IMR-90 (cell line): Measurements from ENCODE around the gene SYNRG. TPM values are rescaled to one million over a fixed set of nuclear protein-coding genes. Genes with fewer than 3 reads are reported as not detected.

Experiments used
- ATAC-seq: fragments of 200-7000 bp; cut with Tn5 transposase; 2 replicates; pipeline ENCODE4 v1.9.1; 2020; ENCODE audit warnings: low read depth, mild to moderate bottlenecking, moderate library complexity
- BruUV-seq: library from RNA; stranded (reverse); fragments of 400-500 nt; replicated peaks from 2 replicates; lab custom pipeline; 2021; lab: Mats Ljungman, UMichigan
- CTCF ChIA-PET: fragments of 300-600 bp; formaldehyde crosslinking; extraction: SDS; loops from one replicate; lab custom pipeline; 2021; ENCODE audit warnings: antibody characterized with exemption; lab: Yijun Ruan, JAX
- POLR2A ChIA-PET: fragments of 300-600 bp; sonication (Branson Sonifier 250); formaldehyde crosslinking; loops from one replicate; lab custom pipeline; 2022; ENCODE audit warnings: antibody characterized with exemption; ENCODE audit not compliant: unreplicated experiment; lab: Charles Lee
- DNase-seq: peaks from one replicate; pipeline ENCODE4 v3.0.0; 2013
- H2AFZ ChIP-seq: replicated peaks from 2 replicates; pipeline ENCODE3; 2013; ENCODE audit warnings: low read length, mild to moderate bottlenecking; ENCODE audit not compliant: poor library complexity
- H2AK5ac ChIP-seq: 2 replicates; pipeline ENCODE4 v1.6.1; 2013; ENCODE audit warnings: low read depth, low read length, inconsistent platforms
- H2AK9ac ChIP-seq: replicated peaks from 2 replicates; pipeline ENCODE3; 2013; ENCODE audit warnings: mild to moderate bottlenecking, low read depth, low read length, moderate library complexity; ENCODE audit not compliant: poor library complexity
- H2BK120ac ChIP-seq: 2 replicates; pipeline ENCODE4 v1.6.1; 2013; ENCODE audit warnings: low read depth, low read length, inconsistent platforms
- H2BK15ac ChIP-seq: 3 replicates; pipeline ENCODE4 v1.6.1; 2013; ENCODE audit warnings: low read depth, low read length, inconsistent platforms
- H2BK20ac ChIP-seq: 2 replicates; pipeline ENCODE4 v1.6.1; 2013; ENCODE audit warnings: low read depth, mild to moderate bottlenecking, inconsistent platforms, low read length, moderate library complexity
- H2BK5ac ChIP-seq: 2 replicates; pipeline ENCODE4 v1.6.1; 2013; ENCODE audit warnings: mild to moderate bottlenecking, low read depth, low read length, inconsistent platforms; ENCODE audit not compliant: poor library complexity, severe bottlenecking
- H3K14ac ChIP-seq: replicated peaks from 2 replicates; pipeline ENCODE4 v1.6.1; 2013; ENCODE audit warnings: low read depth, low read length, inconsistent platforms
- H3K18ac ChIP-seq: 2 replicates; pipeline ENCODE4 v1.6.1; 2013; ENCODE audit warnings: low read depth, low read length, control low read depth
- H3K23ac ChIP-seq: 2 replicates; pipeline ENCODE4 v1.6.1; 2013; ENCODE audit warnings: low read depth, low read length, inconsistent platforms
- H3K27ac ChIP-seq: 2 replicates; pipeline ENCODE4 v1.5.1; 2013; ENCODE audit warnings: mild to moderate bottlenecking, control low read depth, low read length; ENCODE audit not compliant: insufficient read depth
- H3K27me3 ChIP-seq: 2 replicates; pipeline ENCODE4 v1.6.1; 2013; ENCODE audit warnings: low read length; ENCODE audit not compliant: control insufficient read depth, insufficient read depth
- H3K36me3 ChIP-seq: 2 replicates; pipeline ENCODE4 v1.6.1; 2013; ENCODE audit warnings: low read length, mixed read lengths; ENCODE audit not compliant: control insufficient read depth, insufficient read depth
- H3K4ac ChIP-seq: 2 replicates; pipeline ENCODE4 v1.6.1; 2013; ENCODE audit warnings: low read depth, low read length, inconsistent platforms
- H3K4me1 ChIP-seq: 2 replicates; pipeline ENCODE4 v1.6.1; 2013; ENCODE audit warnings: low read length, mixed read lengths; ENCODE audit not compliant: control insufficient read depth, insufficient read depth
- H3K4me2 ChIP-seq: 2 replicates; pipeline ENCODE4 v1.6.1; 2013; ENCODE audit warnings: low read depth, mild to moderate bottlenecking, control low read depth, low read length, moderate library complexity
- H3K4me3 ChIP-seq: 2 replicates; pipeline ENCODE4 v1.5.1; 2013; ENCODE audit warnings: low read depth, mild to moderate bottlenecking, control low read depth, low read length, moderate library complexity; ENCODE audit not compliant: insufficient read depth
- H3K56ac ChIP-seq: 2 replicates; pipeline ENCODE4 v1.6.1; 2013; ENCODE audit warnings: low read length, inconsistent platforms; ENCODE audit not compliant: insufficient read depth; ENCODE audit errors: extremely low read depth
- H3K79me1 ChIP-seq, 2 experiments: 2 replicates each; pipeline ENCODE4 v1.6.1; 2013; ENCODE audit warnings: low read length in 2 of 2, inconsistent platforms in 1 of 2, low read depth in 1 of 2
- H3K9ac ChIP-seq: 2 replicates; pipeline ENCODE4 v1.6.1; 2013; ENCODE audit warnings: low read depth, low read length, control low read depth
- H3K9me1 ChIP-seq: 2 replicates; pipeline ENCODE4 v1.6.1; 2013; ENCODE audit warnings: low read length, inconsistent platforms; ENCODE audit not compliant: insufficient read depth
- H3K9me3 ChIP-seq: 2 replicates; pipeline ENCODE4 v1.6.1; 2013; ENCODE audit warnings: low read length; ENCODE audit not compliant: control insufficient read depth, insufficient read depth
- H4K20me1 ChIP-seq: 2 replicates; pipeline ENCODE4 v1.6.1; 2013; ENCODE audit warnings: low read length, inconsistent platforms; ENCODE audit not compliant: insufficient read depth
- H4K5ac ChIP-seq: 2 replicates; pipeline ENCODE4 v1.6.1; 2013; ENCODE audit warnings: mild to moderate bottlenecking, low read depth, low read length, control low read depth
- H4K8ac ChIP-seq, 2 experiments: 2 replicates each; pipeline ENCODE4 v1.6.1; 2013; ENCODE audit warnings: low read depth in 2 of 2, low read length in 2 of 2, control low read depth in 1 of 2, inconsistent platforms in 1 of 2
- H4K91ac ChIP-seq: 2 replicates; pipeline ENCODE4 v1.6.1; 2013; ENCODE audit warnings: low read depth, low read length, inconsistent platforms; ENCODE audit not compliant: insufficient read depth
- BHLHE40 ChIP-seq: fragments of 150-350 bp; IDR thresholded peaks from 2 replicates; pipeline ENCODE4 v1.6.1; 2016; ENCODE audit warnings: mild to moderate bottlenecking, low read depth, low read length
- CHD1 ChIP-seq: IDR thresholded peaks from 2 replicates; pipeline ENCODE4 v1.6.1; 2012; ENCODE audit warnings: low read depth, low read length, improper control_type of control experiment
- FOS ChIP-seq: fragments of 150-350 bp; IDR thresholded peaks from 2 replicates; pipeline ENCODE4 v1.6.1; 2016; ENCODE audit warnings: low read depth, low read length
- MAFK ChIP-seq: IDR thresholded peaks from 2 replicates; pipeline ENCODE4 v1.6.1; 2012; ENCODE audit warnings: low read depth, low read length, improper control_type of control experiment
- MAZ ChIP-seq: IDR thresholded peaks from 2 replicates; pipeline ENCODE4 v1.6.1; 2012; ENCODE audit warnings: low read depth, mild to moderate bottlenecking, low read length, improper control_type of control experiment, moderate library complexity, borderline replicate concordance
- NFE2L2 ChIP-seq: fragments of 150-350 bp; IDR thresholded peaks from 2 replicates; pipeline ENCODE4 v1.6.1; 2016; ENCODE audit warnings: low read depth, mild to moderate bottlenecking, low read length
- POLR2A ChIP-seq: IDR thresholded peaks from 2 replicates; pipeline ENCODE4 v1.6.1; 2012; ENCODE audit warnings: mild to moderate bottlenecking, low read depth, low read length
- RAD21 ChIP-seq: IDR thresholded peaks from 2 replicates; pipeline ENCODE4 v1.6.1; 2012; ENCODE audit warnings: low read length, improper control_type of control experiment
- RFX5 ChIP-seq: IDR thresholded peaks from 2 replicates; pipeline ENCODE4 v1.8.0; 2012; ENCODE audit warnings: low read depth, mild to moderate bottlenecking, low read length, moderate library complexity
- SMC3 ChIP-seq: fragments of 150-350 bp; IDR thresholded peaks from 2 replicates; pipeline ENCODE4 v1.6.1; 2016; ENCODE audit warnings: low read depth, mild to moderate bottlenecking, antibody characterized with exemption, low read length, moderate library complexity
- WGBS, 2 experiments: methylation state at CpG; one replicate each; pipeline versions ENCODE4 v1.1.5 to v1.1.7; 2013; ENCODE audit warnings: missing lambda C conversion rate in 2 of 2; ENCODE audit not compliant: insufficient read length in 1 of 2; ENCODE audit errors: extremely low coverage in 2 of 2; 5-methylcytosine and 5-hydroxymethylcytosine counted together
- dilution Hi-C: fragments of 300-500 bp; cut with HindIII; formaldehyde crosslinking; loops from one replicate; pipeline ENCODE4 v1.14.3; 2018; ENCODE audit warnings: low sequenced_read_pairs; ENCODE audit not compliant: unreplicated experiment
- in situ Hi-C: fragments of 300-500 bp; cut with MboI; formaldehyde crosslinking; loops from 3 replicates; pipeline ENCODE4 v1.14.3; 2019; ENCODE audit warnings: low sequenced_read_pairs, inconsistent platforms, mixed read lengths
- intact Hi-C: fragments of 100-400 bp; cut with micrococcal nuclease; formaldehyde crosslinking; loops from 2 replicates; pipeline ENCODE4 v1.10.0; 2022
- polyA plus RNA-seq, 3 experiments: library from polyadenylated mRNA; depleted of rRNA; stranded (reverse); fragments of >200 nt; gene quantifications; 2 replicates each; pipeline ENCODE4 v1.2.3, GENCODE V29; 2012; ENCODE audit warnings: low replicate concordance in 1 of 3
- total RNA-seq: library from RNA; depleted of rRNA; stranded (reverse); fragments of >200 nt; gene quantifications from 2 replicates; pipeline ENCODE4 v1.2.3, GENCODE V29; 2012
- TF ChIP-seq, protein P1 (sequence below): conservative IDR thresholded peaks from 2 replicates; pipeline ENCODE4 v1.5.1; 2012; ENCODE audit warnings: mild to moderate bottlenecking, low read depth, low read length, improper control_type of control experiment
- TF ChIP-seq, protein P2 (sequence below): fragments of 150-350 bp; IDR thresholded peaks from 2 replicates; pipeline ENCODE4 v1.6.1; 2017; ENCODE audit warnings: mild to moderate bottlenecking, antibody characterized with exemption, low read length, low read depth

The SYNRG gene
- total and polyA plus RNA-seq, 2 of the 4 experiments (the other 2 are of a cell fraction) = 11.7 to 15.2 TPM

DNA sequence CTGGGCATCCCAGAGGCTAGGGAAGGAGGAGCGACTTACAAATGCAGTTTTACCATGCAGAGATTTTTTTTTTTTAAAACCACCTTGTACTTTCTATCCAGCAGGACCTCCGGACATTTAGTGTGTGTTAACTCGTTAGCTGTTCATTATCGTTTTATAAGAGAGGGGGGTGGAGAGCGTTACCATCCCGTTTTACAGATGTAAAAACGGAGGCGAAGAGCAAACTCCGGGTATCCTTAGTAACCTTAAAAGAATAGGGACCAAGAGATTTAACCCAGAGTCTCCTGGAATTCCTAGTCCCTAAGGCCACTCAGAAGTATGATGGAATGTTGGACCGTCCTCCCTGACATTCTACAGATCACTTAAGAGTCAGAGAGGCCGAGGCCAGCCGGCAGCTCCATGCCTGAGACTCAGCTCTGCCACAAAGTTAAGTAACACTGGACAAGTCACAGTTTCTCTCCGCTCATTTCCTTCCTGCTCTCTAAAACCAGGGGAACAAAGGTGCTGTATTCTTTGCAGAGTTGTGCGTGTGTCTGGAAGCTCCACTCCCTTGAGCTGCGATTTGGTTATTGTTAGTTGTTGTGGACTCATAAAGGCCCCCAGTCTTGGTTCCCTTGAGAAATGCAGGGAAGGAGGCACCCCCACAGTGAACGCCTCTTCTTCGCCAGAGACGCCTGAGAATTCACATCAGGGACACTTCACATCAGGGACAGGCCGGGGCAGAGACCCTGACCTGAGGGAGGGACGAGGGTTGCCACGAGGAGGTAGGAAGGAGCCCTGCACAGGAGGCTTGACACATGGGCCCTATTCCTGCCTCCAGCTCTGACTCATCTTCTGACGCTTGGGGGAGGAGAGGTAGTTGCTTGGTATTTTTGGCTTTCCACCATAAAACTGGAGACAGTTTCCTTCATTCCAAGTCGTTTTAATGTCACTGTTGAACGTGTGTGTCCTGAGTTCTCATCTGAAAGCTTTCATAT is 118.3 kb downstream of the SYNRG start:
- Histone ChIP-seq H3K9me1 (peaks cover 12% of the 10 kb centered on the region), H3K4me1 (peaks cover 17% of the 10 kb centered on the region), H3K9ac (peak overlapping the region; percentile 68), H2BK20ac (peak overlapping the region; percentile 49; the same call in 1 of the 2 replicates), H3K23ac (peak overlapping the region; percentile 95), H2BK120ac (peak overlapping the region; percentile 94), H4K91ac (peak overlapping the region; percentile 95), H2AK5ac (peak overlapping the region; percentile 92), H3K14ac (peak overlapping the region; percentile 97), H2AFZ (peak overlapping the region; percentile 46), H4K8ac (peak overlapping the region; percentile 51 to 55; a peak in 3 of 4 replicates), H3K4me3 (peak overlapping the region; percentile 95), H2AK9ac (peak overlapping the region; percentile 88), H3K27me3 (no peaks in the 10 kb centered on the region), H3K9me3 (no peaks in the 10 kb centered on the region), H3K79me1 (peaks cover 0 to 50% of the 10 kb centered on the region in 2 experiments; a peak in 2 of 4 replicates), H3K27ac (peak overlapping the region; percentile 86), H2BK15ac (peak overlapping the region; percentile 79; the same call in 2 of the 3 replicates), H3K36me3 (no peaks in the 10 kb centered on the region; the same call in 1 of the 2 replicates), H3K56ac (peak overlapping the region; percentile 92), H3K4me2 (peak overlapping the region; percentile 84), H3K18ac (peak overlapping the region; percentile 38), H4K20me1 (peaks cover 49% of the 10 kb centered on the region), H4K5ac (peak overlapping the region; percentile 11; the same call in 1 of the 2 replicates), H2BK5ac (peak overlapping the region; percentile 85), H3K4ac (peak overlapping the region; percentile 87)
- CTCF ChIA-PET = interaction anchor here (0.6 kb wide), 1 partner anchor 14 kb away, joined by 3 read pairs; no protein-coding TSS in a partner anchor
- in situ Hi-C loops (no loop called here), dilution Hi-C loops (no loop called here), intact Hi-C loops (loop anchor here (2.0 to 5.0 kb wide), 3 partner anchors 44 to 889 kb away; partner anchors contain the start of genes ACACA, MRM1 and TADA2A)
- no TSS peak for BruUV-seq
- ATAC-seq (peak; percentile 31), DNase-seq (peak; percentile 93)
- POLR2A ChIA-PET = no interaction called here
- WGBS, 2 experiments = 17% methylated on average over 7 of the region's 24 CpGs; no CpG with 5 or more reads in 1 of the 2 experiments
- TF ChIP-seq NFE2L2 = no peak
- TF ChIP-seq POLR2A = peak; percentile 92
- TF ChIP-seq MAZ = no peak
- no peak for TF ChIP-seq RFX5
- peak; percentile 18 for TF ChIP-seq RAD21
- no peak for TF ChIP-seq SMC3
- TF ChIP-seq, protein P1, sequence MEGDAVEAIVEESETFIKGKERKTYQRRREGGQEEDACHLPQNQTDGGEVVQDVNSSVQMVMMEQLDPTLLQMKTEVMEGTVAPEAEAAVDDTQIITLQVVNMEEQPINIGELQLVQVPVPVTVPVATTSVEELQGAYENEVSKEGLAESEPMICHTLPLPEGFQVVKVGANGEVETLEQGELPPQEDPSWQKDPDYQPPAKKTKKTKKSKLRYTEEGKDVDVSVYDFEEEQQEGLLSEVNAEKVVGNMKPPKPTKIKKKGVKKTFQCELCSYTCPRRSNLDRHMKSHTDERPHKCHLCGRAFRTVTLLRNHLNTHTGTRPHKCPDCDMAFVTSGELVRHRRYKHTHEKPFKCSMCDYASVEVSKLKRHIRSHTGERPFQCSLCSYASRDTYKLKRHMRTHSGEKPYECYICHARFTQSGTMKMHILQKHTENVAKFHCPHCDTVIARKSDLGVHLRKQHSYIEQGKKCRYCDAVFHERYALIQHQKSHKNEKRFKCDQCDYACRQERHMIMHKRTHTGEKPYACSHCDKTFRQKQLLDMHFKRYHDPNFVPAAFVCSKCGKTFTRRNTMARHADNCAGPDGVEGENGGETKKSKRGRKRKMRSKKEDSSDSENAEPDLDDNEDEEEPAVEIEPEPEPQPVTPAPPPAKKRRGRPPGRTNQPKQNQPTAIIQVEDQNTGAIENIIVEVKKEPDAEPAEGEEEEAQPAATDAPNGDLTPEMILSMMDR = 0 out of 2 replicates have a peak, but pooled peaks have one; percentile 0
- peak; percentile 68 for TF ChIP-seq CHD1
- TF ChIP-seq MAFK = no peak
- peak; percentile 85 for TF ChIP-seq FOS
- TF ChIP-seq BHLHE40 = no peak
- TF ChIP-seq, protein P2, sequence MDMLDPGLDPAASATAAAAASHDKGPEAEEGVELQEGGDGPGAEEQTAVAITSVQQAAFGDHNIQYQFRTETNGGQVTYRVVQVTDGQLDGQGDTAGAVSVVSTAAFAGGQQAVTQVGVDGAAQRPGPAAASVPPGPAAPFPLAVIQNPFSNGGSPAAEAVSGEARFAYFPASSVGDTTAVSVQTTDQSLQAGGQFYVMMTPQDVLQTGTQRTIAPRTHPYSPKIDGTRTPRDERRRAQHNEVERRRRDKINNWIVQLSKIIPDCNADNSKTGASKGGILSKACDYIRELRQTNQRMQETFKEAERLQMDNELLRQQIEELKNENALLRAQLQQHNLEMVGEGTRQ = 0 out of 2 replicates have a peak, but pooled peaks have one; percentile 47
